GM19025 (cell line): ENCODE measurements around the gene FAM53A.

Experiments
- ATAC-seq: cut with Tn5 transposase; IDR thresholded peaks from one replicate; pipeline ENCODE4 v1.9.1; 2021; ENCODE audit warnings: mild to moderate bottlenecking, low read depth, moderate library complexity; ENCODE audit not compliant: unreplicated experiment

Gene FAM53A

DNA sequence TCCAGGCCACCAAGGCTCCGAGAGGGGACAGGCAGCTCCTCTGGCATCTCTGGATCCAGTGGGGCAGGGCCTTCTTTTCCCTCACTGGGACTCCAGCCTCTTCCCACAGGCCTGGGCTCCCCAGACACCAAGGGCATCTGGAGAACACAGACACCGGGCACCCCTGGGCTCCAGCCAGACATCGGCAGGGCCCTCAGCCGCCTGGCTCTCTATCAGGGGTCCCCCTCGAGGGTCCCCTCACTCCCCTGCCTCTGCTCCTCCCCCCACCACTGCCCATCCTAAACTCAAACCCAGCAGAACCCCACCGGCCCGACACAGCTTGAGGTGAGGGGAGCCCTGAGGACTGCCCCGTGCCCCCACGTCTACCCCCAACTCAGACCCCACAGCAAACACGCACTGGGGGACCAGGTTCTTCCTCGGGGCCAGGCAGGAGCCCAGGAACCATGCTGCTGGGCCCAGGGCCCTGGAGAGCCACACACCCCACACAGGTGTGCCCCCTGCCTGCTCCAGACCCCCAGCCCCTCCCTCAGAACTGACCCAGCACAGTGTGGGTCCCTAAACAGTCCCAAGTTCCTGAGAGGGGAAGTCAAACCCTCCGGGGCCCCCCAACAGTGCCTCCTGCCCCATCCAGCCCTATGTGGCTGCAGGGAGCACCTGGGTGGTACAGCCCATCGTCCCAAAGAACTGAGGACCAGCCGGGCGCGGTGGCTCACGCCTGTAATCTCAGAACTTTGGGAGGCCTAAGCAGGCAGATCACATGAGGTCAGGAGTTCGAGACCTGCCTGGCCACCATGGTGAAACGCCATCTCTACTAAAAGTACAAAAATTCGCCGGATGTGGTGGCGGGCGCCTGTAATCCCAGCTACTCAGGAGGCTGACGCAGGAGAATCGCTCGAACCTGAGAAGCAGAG lies 86.8 kb downstream of the FAM53A start:
- ATAC-seq: no peak

DNA sequence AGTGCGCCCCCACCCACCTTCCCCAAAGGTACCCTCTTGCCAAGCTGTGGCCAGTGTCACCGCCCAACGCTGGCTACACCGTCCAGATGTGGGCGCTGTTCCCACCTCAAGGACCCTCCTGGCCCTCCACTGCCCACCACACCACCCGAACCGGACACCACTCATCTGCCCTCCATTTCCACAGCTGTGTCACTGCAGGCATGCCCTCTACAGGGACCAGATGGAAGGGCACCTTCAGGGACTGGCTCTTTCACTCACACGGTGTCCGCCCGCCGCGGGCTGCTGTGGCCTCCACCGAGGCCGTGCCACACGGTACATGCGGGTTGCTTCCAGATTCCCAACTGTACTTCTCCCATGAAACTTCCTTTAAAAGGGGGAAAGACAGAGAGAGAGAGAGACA lies 87.7 kb downstream of the FAM53A start:
- ATAC-seq: no peak

DNA sequence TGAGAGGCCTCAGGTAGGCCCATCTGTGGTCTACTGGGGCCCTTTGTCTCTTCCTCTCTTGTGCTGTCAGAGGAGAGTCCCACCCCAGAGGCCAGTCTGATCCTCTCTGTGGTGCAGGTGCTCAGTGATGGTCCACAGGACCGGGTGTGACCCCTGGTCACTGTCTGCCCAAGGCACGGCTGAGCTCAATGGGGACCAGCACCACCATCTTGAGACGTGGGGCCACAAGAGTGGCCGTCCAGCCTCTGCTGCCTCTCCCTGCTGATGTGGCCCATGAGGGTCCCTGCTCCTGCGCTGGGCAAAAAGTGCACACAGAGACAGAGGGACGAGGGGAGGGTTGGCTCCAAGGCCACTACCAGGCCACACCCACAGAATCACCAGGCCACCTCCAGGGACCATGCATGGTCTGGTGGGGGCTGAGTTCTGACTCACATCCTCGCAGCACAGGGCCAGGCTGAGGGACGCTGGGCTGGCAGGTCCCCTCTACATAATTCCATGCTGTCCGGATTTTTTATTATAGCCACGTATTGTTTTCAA lies 88.3 kb downstream of the FAM53A start:
- no peak for ATAC-seq

DNA sequence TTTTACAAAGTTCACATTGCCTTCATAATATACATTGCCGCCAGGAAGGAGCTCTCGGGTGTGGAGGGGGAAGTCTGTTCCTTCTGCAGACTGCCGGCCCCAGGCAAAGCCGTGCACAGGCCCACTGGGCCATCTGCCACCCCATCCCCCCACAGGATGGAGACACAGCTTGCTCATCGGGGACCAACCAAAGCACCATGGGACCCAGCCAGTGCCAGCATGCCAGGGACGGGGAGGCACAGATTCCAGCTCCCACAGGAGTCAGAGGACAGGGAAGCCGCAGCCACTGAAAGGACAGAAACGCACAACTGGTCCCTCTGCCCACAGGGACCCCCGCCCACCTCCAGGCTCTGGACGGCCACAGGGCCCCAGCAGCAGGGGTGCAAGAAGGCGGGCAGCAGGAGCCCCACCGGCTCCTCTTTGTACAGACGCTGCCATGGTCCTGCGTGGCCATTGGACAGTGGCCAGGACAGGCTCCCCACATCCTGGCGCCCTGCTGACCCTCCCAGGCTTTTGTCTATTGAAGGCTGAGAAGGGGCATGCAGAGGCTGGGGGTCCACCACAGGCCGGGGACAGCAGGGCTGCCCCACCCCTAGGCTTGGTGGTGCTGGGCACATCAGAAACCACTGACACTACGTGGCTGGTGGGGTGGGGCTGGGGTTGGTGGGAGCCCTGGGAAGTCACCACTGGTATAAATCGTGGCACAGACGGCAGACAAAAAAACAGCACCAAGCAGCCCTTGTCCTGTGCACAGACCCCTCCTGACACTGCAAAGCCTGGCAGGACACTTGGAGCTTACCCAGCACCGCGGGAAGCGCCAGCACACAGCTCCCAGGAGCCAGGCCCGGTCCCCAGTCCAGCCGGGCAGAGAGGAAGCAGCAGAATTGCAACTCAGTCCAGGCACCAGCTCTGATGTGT lies 89.0 kb downstream of the FAM53A start:
- ATAC-seq: no peak

DNA sequence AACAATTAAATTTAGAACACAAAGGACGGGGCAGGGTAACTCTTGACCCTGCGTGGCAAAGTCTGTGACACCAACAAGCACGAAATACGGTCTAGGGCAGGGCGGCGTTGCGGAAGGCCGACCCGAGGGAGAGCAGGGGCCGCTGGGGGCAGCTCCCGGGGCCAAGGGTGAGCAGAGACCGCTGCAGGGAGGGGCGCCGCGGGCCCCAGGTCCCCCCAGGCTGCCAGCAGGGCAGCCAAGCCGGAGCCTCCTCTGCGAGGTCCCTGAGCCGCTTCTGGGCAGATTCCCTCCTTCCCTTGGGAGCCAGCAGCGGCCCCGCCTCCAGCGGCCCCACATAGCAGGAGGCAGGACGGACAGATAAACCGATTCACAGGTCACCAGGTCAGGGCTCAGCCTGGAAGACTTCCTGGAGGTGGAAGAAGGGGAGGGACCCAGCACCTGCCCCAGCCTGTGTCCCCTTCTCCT lies 90.2 kb downstream of the FAM53A start:
- ATAC-seq: no peak

DNA sequence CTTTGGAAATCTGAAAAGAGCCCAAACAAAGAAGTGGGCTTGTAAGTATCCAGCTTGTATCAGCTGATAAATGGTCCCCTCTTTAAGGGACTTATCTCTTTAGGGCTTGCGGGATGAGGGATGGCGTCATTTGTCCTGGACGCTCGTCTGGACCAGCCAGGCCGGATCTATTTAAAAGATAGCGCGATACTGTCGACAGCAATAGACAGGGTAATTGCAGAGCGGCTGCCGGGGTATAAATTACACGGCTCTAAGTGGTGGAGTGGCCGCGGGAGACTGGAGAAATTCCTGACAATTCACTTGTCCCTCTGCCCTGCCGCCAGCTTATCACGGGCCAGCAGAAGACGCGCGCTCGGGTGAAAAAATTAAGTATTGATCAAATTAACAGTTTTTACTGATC lies 90.7 kb downstream of the FAM53A start:
- no peak for ATAC-seq

DNA sequence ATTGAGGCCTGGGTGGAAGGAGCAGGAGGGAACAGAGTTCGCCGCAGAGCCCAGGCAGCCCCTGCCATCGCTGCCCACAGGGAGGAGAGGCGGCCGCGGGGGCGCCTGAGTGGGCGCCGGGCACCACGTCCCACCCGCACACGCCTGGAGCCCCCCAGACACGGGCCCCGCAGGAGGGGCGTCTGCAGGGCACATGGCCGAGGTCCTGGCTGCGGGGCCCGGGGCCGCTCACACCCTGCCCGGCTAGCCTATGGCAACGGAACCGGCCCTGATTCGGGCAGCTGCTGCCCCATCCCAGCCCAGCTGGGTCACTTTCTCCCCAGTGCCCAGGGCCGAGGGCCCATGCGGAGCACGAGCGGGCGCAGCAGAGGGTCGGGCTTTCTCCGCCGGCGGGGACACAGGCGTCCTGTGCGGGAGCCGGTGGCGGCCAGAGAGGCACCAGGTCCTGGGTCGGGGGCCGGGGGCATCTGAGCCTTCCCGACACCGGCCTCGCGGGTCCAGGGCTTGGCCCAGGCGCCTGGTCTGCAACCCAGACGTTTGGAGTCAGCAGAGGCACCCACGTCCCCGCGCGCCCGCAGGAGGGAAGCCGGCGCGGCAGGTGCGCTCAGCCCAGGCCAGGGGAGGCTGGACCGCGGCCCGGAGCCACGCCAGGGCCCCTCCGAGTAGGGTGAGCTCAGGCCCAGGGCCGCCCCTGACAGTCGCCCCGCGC lies 91.2 kb downstream of the FAM53A start:
- ATAC-seq: no peak

DNA sequence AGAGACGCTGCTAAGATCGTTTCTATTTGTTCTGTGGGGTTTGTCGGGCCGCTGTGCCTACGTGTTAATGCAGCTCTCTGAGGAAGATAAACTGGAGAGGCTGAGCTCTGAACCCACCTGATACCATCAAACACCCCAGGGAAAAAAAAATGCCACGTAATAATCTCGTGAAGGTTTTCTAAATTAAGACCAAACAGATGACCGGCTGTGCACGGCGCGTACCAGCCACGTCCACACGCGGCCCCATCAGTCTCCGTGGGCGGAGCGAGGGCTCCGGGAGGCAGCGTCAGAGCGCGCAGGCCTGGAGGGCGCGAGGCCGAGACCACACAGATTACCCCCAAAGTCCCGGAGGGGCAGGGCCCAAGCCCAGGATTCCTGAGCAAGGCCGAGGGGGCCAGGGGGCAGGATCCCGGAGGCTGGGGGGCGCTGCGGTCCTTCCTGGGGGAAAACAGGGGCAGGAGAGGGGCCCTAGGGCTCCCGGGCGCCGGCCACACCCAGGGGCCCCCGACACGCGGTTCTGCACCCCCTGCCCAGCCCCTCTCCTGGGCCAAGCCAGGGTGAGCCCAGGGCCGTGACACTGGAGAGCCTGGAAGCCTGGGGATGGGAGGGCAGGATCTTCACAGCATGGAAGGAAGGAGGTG lies 91.9 kb downstream of the FAM53A start:
- no peak for ATAC-seq

DNA sequence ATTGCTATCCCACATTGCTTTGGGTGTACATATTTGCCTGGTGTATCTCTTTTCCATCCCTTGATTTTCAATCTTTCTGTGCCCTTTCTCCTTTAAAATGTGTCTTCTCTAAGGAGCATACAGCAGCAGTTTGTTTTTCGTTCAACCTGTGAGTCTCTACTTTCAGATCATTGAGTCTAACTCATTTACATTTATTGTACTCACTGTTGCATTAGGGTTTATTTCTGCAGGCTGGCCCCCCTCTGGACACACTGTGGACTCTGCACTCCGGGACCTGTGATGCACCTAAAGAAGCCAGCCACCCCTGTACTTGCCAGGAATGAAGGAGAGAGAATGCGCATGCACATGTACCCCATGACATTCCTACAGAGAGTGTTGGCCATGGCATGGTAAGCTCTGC lies 93.0 kb downstream of the FAM53A start:
- ATAC-seq: no peak

DNA sequence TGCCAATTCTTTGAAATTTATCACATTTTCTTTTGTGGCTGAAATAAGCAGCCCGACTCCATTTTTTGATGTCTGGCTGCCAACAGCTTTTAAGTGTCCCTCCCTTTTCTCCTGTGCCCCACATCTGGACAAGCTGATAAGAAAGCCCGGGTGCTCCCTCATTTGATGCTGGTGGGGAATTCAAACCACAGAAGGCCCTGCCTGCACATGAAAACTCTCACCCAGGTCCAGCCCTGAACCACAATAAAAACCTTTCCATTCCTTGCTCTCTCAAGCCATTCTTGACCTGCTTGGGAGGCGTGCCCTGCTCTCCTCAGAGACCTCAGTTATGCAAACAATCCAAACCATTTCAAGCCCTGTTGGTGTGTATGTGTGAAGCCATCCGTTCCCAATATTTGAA lies 93.9 kb downstream of the FAM53A start:
- ATAC-seq: no peak
